HepG2 (cell line): ENCODE measurements around the gene ZBTB14. TPM values are rescaled to one million over a fixed set of nuclear protein-coding genes. Genes with fewer than 3 reads are reported as not detected.
A peak's percentile ranks its signal among the peaks of the same experiment; 100 is the strongest.

Experiments used
- CBX2 ChIP-seq, 2 experiments: fragments of 200-600 bp in 1 of 2; sonication (generic); formaldehyde crosslinking in 1 of 2; IDR thresholded peaks; 2 replicates each; pipeline versions ENCODE4 v1.7.0 to v1.8.1; 2018 to 2022; ENCODE audit warnings: low read depth in 2 of 2, low read length in 1 of 2, mild to moderate bottlenecking in 1 of 2, missing genetic modification reagents in 1 of 2
- HOXA3 ChIP-seq: sonication (generic); formaldehyde crosslinking; IDR thresholded peaks from 2 replicates; pipeline ENCODE4 v1.5.0; 2020; ENCODE audit warnings: missing genetic modification reagents
- NCOA2 ChIP-seq: sonication (generic); formaldehyde crosslinking; IDR thresholded peaks from 2 replicates; pipeline ENCODE4 v1.8.0; 2022; ENCODE audit warnings: inconsistent platforms
- NR2F2 ChIP-seq: IDR thresholded peaks from 2 replicates; pipeline ENCODE4 v1.6.1; 2012; ENCODE audit warnings: low read depth, inconsistent platforms, borderline replicate concordance
- PTBP1 ChIP-seq: fragments of 200-400 bp; formaldehyde crosslinking; IDR thresholded peaks from 2 replicates; pipeline ENCODE4 v1.6.1; 2018; ENCODE audit warnings: low read length, low read depth; ENCODE audit not compliant: poor library complexity, severe bottlenecking
- XRCC5 ChIP-seq: fragments of 200-400 bp; formaldehyde crosslinking; optimal IDR thresholded peaks from 2 replicates; pipeline ENCODE3; 2017; ENCODE audit warnings: mild to moderate bottlenecking, low read length
- ZFP90 ChIP-seq: sonication (generic); formaldehyde crosslinking; IDR thresholded peaks from 2 replicates; pipeline ENCODE4 v1.8.0; 2022; ENCODE audit warnings: missing genetic modification reagents, mild to moderate bottlenecking, inconsistent platforms, borderline replicate concordance
- ZNF34 ChIP-seq: sonication (generic); formaldehyde crosslinking; IDR thresholded peaks from 2 replicates; pipeline ENCODE4 v1.4.0; 2020; ENCODE audit warnings: mild to moderate bottlenecking, missing genetic modification reagents, borderline replicate concordance
- ZNF431 ChIP-seq: sonication (generic); formaldehyde crosslinking; IDR thresholded peaks from 2 replicates; pipeline ENCODE4 v1.9.0; 2022; ENCODE audit warnings: missing genetic modification reagents, low read depth, mild to moderate bottlenecking, borderline replicate concordance
- ZNF841 ChIP-seq: sonication (generic); formaldehyde crosslinking; IDR thresholded peaks from 2 replicates; pipeline ENCODE4 v1.8.1; 2023; ENCODE audit warnings: missing genetic modification reagents, borderline replicate concordance
- ZNF879 ChIP-seq: sonication (generic); formaldehyde crosslinking; IDR thresholded peaks from 2 replicates; pipeline ENCODE4 v1.8.1; 2023; ENCODE audit warnings: missing genetic modification reagents
- polyA plus RNA-seq, 8 experiments: library from polyadenylated mRNA; depleted of rRNA in 3 of 8; stranded (reverse) in 7 of 8; unstranded in 1 of 8; fragments of >200 nt; fragmentation: Illumina TruSeq in 4 of 8; extraction: Trizol in 4 of 8; gene quantifications; 2 replicates each; pipeline versions ENCODE4 v1.2.1 to v1.2.3, GENCODE V29; 2011 to 2016; ENCODE audit warnings: low read depth in 4 of 8, missing spikeins in 1 of 8, mixed read lengths in 1 of 8; ENCODE audit not compliant: insufficient read depth in 1 of 8
- total RNA-seq, 5 experiments: library from RNA; depleted of rRNA; stranded (reverse); fragments of >200 nt; fragmentation: Illumina TruSeq; extraction: Trizol; gene quantifications; 2 replicates each; pipeline ENCODE4 v1.2.3, GENCODE V29; 2016; ENCODE audit warnings: low read depth in 1 of 5
- TF ChIP-seq, protein P1 (sequence below): sonication (generic); formaldehyde crosslinking; IDR thresholded peaks from 2 replicates; pipeline ENCODE4 v1.5.1; 2020; ENCODE audit warnings: missing genetic modification reagents, mild to moderate bottlenecking, borderline replicate concordance
- TF ChIP-seq, protein P2 (sequence below), 2 experiments: sonication (generic) in 1 of 2; formaldehyde crosslinking in 1 of 2; IDR thresholded peaks; 2 replicates each; pipeline versions ENCODE4 v1.6.1 to v1.9.0; 2014 to 2022; ENCODE audit warnings: antibody characterized with exemption in 1 of 2, borderline replicate concordance in 1 of 2, inconsistent platforms in 1 of 2, low read depth in 1 of 2, missing genetic modification reagents in 1 of 2
- TF ChIP-seq, protein P3 (sequence below): IDR thresholded peaks from 2 replicates; pipeline ENCODE4 v1.6.1; 2018; ENCODE audit warnings: missing genetic modification reagents, mild to moderate bottlenecking, missing compliant biosample characterization
- TF ChIP-seq, protein P4 (sequence below): sonication (generic); formaldehyde crosslinking; IDR thresholded peaks from 2 replicates; pipeline ENCODE4 v1.4.0; 2020; ENCODE audit warnings: missing genetic modification reagents, mild to moderate bottlenecking, borderline replicate concordance
- TF ChIP-seq, protein P5 (sequence below): IDR thresholded peaks from 2 replicates; pipeline ENCODE4 v1.6.1; 2016; ENCODE audit warnings: missing compliant biosample characterization, missing genetic modification reagents, borderline replicate concordance

ZBTB14 gene
- total and polyA plus RNA-seq, 2 of the 13 experiments (the other 11 are each of a cell fraction or from before 2014, with no cell fraction given) = 8.0 to 14.4 TPM

DNA sequence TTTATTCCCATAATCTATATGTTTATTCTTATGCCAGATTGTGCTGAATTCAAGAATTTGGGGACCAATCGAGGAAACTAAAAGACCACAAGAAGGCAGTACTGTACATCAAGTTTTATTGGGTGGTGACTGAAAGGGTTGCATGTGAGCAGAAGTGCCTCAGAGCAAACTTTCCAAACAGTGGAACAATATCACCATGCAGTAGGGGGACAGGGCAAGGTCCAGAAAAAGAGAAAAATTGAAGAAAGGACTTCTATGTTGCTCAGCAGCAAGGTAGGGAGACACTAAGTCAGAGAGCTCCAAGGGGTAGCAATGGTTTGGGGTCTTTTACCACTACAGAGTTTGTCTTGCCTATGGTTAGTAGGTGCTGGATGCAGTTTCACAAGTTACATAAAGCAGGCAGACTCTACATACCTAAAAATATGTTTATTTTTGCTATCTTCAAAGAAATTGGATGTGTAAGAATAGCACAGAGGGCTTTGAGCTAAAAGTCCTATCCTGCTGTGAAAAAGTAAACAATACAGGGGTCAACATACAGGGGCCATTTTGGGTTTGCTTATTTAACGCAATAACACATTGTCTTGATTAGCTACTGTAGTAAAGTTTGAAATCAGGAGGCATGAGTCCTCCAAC is 43.8 kb upstream of the ZBTB14 start (continued):
- TF ChIP-seq ZNF34 (CRISPR knock-in tag) (no peak), NR2F2 (peak; percentile 77), HOXA3 (CRISPR knock-in tag) (no peak), CBX2 (IDR thresholded peaks at IDR 0.05; ENCODE audit: low read depth, low read length) (no peak), CBX2 (CRISPR knock-in tag; IDR thresholded peaks at IDR 0.05; ENCODE audit: low read depth) (no peak), XRCC5 (peak; percentile 48), ZNF431 (CRISPR knock-in tag) (no peak), NCOA2 (peak; percentile 87), PTBP1 (no peak), ZFP90 (CRISPR knock-in tag) (no peak), ZNF879 (CRISPR knock-in tag) (no peak), ZNF841 (CRISPR knock-in tag) (no peak)
- TF ChIP-seq, protein P1, sequence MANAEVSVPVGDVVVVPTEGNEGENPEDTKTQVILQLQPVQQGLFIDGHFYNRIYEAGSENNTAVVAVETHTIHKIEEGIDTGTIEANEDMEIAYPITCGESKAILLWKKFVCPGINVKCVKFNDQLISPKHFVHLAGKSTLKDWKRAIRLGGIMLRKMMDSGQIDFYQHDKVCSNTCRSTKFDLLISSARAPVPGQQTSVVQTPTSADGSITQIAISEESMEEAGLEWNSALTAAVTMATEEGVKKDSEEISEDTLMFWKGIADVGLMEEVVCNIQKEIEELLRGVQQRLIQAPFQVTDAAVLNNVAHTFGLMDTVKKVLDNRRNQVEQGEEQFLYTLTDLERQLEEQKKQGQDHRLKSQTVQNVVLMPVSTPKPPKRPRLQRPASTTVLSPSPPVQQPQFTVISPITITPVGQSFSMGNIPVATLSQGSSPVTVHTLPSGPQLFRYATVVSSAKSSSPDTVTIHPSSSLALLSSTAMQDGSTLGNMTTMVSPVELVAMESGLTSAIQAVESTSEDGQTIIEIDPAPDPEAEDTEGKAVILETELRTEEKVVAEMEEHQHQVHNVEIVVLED (CRISPR knock-in tag) = 0 out of 2 replicates have a peak, but pooled peaks have one; percentile 21
- TF ChIP-seq, protein P2, sequence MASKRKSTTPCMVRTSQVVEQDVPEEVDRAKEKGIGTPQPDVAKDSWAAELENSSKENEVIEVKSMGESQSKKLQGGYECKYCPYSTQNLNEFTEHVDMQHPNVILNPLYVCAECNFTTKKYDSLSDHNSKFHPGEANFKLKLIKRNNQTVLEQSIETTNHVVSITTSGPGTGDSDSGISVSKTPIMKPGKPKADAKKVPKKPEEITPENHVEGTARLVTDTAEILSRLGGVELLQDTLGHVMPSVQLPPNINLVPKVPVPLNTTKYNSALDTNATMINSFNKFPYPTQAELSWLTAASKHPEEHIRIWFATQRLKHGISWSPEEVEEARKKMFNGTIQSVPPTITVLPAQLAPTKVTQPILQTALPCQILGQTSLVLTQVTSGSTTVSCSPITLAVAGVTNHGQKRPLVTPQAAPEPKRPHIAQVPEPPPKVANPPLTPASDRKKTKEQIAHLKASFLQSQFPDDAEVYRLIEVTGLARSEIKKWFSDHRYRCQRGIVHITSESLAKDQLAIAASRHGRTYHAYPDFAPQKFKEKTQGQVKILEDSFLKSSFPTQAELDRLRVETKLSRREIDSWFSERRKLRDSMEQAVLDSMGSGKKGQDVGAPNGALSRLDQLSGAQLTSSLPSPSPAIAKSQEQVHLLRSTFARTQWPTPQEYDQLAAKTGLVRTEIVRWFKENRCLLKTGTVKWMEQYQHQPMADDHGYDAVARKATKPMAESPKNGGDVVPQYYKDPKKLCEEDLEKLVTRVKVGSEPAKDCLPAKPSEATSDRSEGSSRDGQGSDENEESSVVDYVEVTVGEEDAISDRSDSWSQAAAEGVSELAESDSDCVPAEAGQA (IDR thresholded peaks at IDR 0.05; ENCODE audit: low read depth) = no peak
- TF ChIP-seq, protein P2 (CRISPR knock-in tag; IDR thresholded peaks at IDR 0.05; ENCODE audit: borderline replicate concordance) = no peak
- TF ChIP-seq, protein P3, sequence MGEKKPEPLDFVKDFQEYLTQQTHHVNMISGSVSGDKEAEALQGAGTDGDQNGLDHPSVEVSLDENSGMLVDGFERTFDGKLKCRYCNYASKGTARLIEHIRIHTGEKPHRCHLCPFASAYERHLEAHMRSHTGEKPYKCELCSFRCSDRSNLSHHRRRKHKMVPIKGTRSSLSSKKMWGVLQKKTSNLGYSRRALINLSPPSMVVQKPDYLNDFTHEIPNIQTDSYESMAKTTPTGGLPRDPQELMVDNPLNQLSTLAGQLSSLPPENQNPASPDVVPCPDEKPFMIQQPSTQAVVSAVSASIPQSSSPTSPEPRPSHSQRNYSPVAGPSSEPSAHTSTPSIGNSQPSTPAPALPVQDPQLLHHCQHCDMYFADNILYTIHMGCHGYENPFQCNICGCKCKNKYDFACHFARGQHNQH (CRISPR knock-in tag) = no peak
- TF ChIP-seq, protein P4, sequence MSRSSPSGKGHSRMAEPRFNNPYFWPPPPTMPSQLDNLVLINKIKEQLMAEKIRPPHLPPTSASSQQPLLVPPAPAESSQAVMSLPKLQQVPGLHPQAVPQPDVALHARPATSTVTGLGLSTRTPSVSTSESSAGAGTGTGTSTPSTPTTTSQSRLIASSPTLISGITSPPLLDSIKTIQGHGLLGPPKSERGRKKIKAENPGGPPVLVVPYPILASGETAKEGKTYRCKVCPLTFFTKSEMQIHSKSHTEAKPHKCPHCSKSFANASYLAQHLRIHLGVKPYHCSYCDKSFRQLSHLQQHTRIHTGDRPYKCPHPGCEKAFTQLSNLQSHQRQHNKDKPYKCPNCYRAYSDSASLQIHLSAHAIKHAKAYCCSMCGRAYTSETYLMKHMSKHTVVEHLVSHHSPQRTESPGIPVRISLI (CRISPR knock-in tag) = peak; percentile 55; the same call in 1 of the 2 replicates
- TF ChIP-seq, protein P5, sequence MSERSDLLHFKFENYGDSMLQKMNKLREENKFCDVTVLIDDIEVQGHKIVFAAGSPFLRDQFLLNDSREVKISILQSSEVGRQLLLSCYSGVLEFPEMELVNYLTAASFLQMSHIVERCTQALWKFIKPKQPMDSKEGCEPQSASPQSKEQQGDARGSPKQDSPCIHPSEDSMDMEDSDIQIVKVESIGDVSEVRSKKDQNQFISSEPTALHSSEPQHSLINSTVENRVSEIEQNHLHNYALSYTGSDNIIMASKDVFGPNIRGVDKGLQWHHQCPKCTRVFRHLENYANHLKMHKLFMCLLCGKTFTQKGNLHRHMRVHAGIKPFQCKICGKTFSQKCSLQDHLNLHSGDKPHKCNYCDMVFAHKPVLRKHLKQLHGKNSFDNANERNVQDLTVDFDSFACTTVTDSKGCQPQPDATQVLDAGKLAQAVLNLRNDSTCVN = no peak
